HCT116 (cell line): ENCODE measurements around the gene OAT.

Experiments used
- EGR1 ChIP-seq: IDR thresholded peaks from 2 replicates; pipeline ENCODE4 v1.6.1; 2012; ENCODE audit warnings: low read depth
- EZH2phosphoT487 ChIP-seq: fragments of 200-600 bp; IDR thresholded peaks from 2 replicates; pipeline ENCODE4 v1.6.1; 2018; ENCODE audit warnings: antibody characterized with exemption, borderline replicate concordance
- FOSL1 ChIP-seq: IDR thresholded peaks from 2 replicates; pipeline ENCODE4 v1.6.1; 2012; ENCODE audit warnings: low read depth
- POLR2A ChIP-seq: IDR thresholded peaks from 2 replicates; pipeline ENCODE4 v1.7.0; 2011; ENCODE audit warnings: borderline replicate concordance; ENCODE audit not compliant: insufficient read depth, insufficient read length; ENCODE audit errors: extremely low read depth
- POLR2AphosphoS5 ChIP-seq: IDR thresholded peaks from 2 replicates; pipeline ENCODE4 v1.6.1; 2011; ENCODE audit warnings: mild to moderate bottlenecking, low read depth, low read length, moderate library complexity
- SIN3A ChIP-seq: IDR thresholded peaks from 2 replicates; pipeline ENCODE4 v1.6.1; 2012; ENCODE audit warnings: low read depth
- SP1 ChIP-seq: IDR thresholded peaks from 2 replicates; pipeline ENCODE4 v1.6.1; 2012; ENCODE audit warnings: low read depth
- YY1 ChIP-seq: IDR thresholded peaks from 2 replicates; pipeline ENCODE4 v1.6.1; 2011; ENCODE audit warnings: low read length, low read depth, moderate library complexity, mild to moderate bottlenecking; ENCODE audit not compliant: insufficient replicate concordance; ENCODE audit errors: extremely low read depth
- TF ChIP-seq, protein P1 (sequence below), 3 experiments: fragments of 200-600 bp in 1 of 3; sonication (generic) in 1 of 3; IDR thresholded peaks in 2 of 3; conservative IDR thresholded peaks in 1 of 3; 2 replicates each; pipeline ENCODE4 v1.5.1; 2012 to 2017; ENCODE audit warnings: low read depth in 2 of 3, low read length in 2 of 3, antibody characterized with exemption in 1 of 3, borderline replicate concordance in 1 of 3, control low read depth in 1 of 3, mild to moderate bottlenecking in 1 of 3, mixed read lengths in 1 of 3, mixed run types in 1 of 3, moderate library complexity in 1 of 3; ENCODE audit not compliant: insufficient read depth in 1 of 3
- TF ChIP-seq, protein P2 (sequence below): IDR thresholded peaks from 2 replicates; pipeline ENCODE4 v1.6.1; 2012

DNA sequence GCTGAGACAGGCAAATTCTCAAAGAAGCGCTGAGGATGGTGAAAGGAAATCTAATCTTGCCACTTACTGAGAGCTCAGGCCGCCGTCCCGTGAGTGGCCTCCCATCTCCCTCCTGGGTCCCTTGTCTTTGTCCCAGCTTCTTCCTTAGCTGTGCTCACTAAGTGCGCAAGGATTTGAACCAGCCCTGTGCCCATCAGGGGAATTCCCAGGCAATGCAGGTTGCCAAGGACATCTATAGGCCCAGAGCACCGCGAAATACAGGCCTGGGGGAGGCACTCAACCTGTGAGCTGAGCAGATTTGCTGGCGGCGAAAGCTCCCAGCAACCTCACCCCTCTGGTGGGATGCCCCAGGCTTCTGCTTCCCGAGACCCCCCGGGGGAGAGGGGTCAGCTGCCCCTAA is 64.8 kb downstream of the OAT start:
- TF ChIP-seq POLR2A (no peak), EZH2phosphoT487 (no peak), EGR1 (no peak), SIN3A (no peak), FOSL1 (no peak), YY1 (no peak), POLR2AphosphoS5 (no peak), SP1 (no peak)
- TF ChIP-seq, protein P1, sequence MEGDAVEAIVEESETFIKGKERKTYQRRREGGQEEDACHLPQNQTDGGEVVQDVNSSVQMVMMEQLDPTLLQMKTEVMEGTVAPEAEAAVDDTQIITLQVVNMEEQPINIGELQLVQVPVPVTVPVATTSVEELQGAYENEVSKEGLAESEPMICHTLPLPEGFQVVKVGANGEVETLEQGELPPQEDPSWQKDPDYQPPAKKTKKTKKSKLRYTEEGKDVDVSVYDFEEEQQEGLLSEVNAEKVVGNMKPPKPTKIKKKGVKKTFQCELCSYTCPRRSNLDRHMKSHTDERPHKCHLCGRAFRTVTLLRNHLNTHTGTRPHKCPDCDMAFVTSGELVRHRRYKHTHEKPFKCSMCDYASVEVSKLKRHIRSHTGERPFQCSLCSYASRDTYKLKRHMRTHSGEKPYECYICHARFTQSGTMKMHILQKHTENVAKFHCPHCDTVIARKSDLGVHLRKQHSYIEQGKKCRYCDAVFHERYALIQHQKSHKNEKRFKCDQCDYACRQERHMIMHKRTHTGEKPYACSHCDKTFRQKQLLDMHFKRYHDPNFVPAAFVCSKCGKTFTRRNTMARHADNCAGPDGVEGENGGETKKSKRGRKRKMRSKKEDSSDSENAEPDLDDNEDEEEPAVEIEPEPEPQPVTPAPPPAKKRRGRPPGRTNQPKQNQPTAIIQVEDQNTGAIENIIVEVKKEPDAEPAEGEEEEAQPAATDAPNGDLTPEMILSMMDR (IDR thresholded peaks at IDR 0.05 in 2 of 3, conservative IDR thresholded peaks at IDR 0.05 in 1 of 3; ENCODE audit: borderline replicate concordance in 1 of 3, insufficient read depth in 1 of 3, low read depth in 2 of 3, low read length in 2 of 3): no peak
- TF ChIP-seq, protein P2, sequence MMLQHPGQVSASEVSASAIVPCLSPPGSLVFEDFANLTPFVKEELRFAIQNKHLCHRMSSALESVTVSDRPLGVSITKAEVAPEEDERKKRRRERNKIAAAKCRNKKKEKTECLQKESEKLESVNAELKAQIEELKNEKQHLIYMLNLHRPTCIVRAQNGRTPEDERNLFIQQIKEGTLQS: no peak
